Kidney epithelial cell (primary cell): Measurements from ENCODE around the gene SLC12A4. TPM values are rescaled to one million over a fixed set of nuclear protein-coding genes. Genes with fewer than 3 reads are reported as not detected.

Experiments
- DNase-seq: peaks from one replicate; pipeline ENCODE4 v3.0.0-alpha.2; 2010; ENCODE audit warnings: low read depth
- H3K27me3 ChIP-seq: 2 replicates; pipeline ENCODE4 v1.6.0; 2011; ENCODE audit warnings: low read length; ENCODE audit not compliant: control insufficient read depth, insufficient read depth
- H3K36me3 ChIP-seq: 2 replicates; pipeline ENCODE4 v1.5.1; 2011; ENCODE audit warnings: low read length; ENCODE audit not compliant: control insufficient read depth, insufficient read depth
- H3K4me3 ChIP-seq: 2 replicates; pipeline ENCODE4 v1.5.1; 2011; ENCODE audit warnings: low read depth, mild to moderate bottlenecking, control low read depth, low read length
- total RNA-seq: library from RNA; depleted of rRNA; stranded (reverse); fragments of >200 nt; gene quantifications from 2 replicates; pipeline ENCODE4 v1.2.3, GENCODE V29; 2015
- TF ChIP-seq, protein P1 (sequence below): IDR thresholded peaks from 2 replicates; pipeline ENCODE4 v1.5.1; 2011; ENCODE audit warnings: mild to moderate bottlenecking, moderate library complexity, low read length, control low read depth, inconsistent platforms; ENCODE audit not compliant: insufficient read depth, poor library complexity, severe bottlenecking

SLC12A4 gene
- total RNA-seq, 1 donor from 2014 or later = 36.6 TPM

GRCh38 chr16:67928561-67929364, 39.7 kb downstream of the SLC12A4 start:
- H3K27me3 ChIP-seq = no peaks in the 10 kb centered on the region
- DNase-seq = no peak
- TF ChIP-seq, protein P1, sequence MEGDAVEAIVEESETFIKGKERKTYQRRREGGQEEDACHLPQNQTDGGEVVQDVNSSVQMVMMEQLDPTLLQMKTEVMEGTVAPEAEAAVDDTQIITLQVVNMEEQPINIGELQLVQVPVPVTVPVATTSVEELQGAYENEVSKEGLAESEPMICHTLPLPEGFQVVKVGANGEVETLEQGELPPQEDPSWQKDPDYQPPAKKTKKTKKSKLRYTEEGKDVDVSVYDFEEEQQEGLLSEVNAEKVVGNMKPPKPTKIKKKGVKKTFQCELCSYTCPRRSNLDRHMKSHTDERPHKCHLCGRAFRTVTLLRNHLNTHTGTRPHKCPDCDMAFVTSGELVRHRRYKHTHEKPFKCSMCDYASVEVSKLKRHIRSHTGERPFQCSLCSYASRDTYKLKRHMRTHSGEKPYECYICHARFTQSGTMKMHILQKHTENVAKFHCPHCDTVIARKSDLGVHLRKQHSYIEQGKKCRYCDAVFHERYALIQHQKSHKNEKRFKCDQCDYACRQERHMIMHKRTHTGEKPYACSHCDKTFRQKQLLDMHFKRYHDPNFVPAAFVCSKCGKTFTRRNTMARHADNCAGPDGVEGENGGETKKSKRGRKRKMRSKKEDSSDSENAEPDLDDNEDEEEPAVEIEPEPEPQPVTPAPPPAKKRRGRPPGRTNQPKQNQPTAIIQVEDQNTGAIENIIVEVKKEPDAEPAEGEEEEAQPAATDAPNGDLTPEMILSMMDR = peak; percentile 95
- H3K36me3 ChIP-seq = peaks cover 2% of the 10 kb centered on the region
- no peak overlapping the region for H3K4me3 ChIP-seq

GRCh38 chr16:67928147-67928546, 40.3 kb downstream of the SLC12A4 start:
- Histone ChIP-seq H3K36me3 (peaks cover 2% of the 10 kb centered on the region), H3K4me3 (no peak overlapping the region), H3K27me3 (no peaks in the 10 kb centered on the region)
- DNase-seq = no peak
- TF ChIP-seq, protein P1 = no peak

DNA sequence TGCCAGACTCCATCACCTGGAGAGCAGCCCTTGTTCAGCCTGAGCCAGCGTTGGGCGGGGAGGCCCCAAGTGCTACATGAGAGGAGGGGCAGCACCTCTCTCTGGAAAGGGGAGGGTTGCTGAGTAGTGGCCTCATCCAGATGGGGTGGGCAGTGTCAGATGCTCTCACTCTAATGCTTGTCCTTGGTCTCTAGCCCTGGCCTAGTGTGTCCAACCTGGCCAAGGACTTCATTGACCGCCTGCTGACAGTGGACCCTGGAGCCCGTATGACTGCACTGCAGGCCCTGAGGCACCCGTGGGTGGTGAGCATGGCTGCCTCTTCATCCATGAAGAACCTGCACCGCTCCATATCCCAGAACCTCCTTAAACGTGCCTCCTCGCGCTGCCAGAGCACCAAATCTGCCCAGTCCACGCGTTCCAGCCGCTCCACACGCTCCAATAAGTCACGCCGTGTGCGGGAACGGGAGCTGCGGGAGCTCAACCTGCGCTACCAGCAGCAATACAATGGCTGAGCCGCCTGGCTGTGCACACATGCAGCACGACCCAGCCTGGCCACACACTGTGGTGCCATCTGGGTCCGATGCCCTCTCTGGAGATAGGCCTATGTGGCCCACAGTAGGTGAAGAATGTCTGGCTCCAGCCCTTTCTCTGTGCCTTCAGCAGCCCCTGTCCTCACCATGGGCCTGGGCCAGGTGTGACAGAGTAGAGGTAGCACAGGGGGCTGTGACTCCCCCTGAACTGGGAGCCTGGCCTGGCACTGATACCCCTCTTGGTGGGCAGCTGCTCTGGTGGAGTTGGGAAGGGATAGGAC, 41.1 kb downstream of the SLC12A4 start:
- Histone ChIP-seq H3K27me3 (no peaks in the 10 kb centered on the region), H3K36me3 (peaks cover 2% of the 10 kb centered on the region), H3K4me3 (no peak overlapping the region)
- TF ChIP-seq, protein P1 = no peak
- DNase-seq = no peak

GRCh38 chr16:67926181-67926750, 42.2 kb downstream of the SLC12A4 start:
- DNase-seq = no peak

DNA sequence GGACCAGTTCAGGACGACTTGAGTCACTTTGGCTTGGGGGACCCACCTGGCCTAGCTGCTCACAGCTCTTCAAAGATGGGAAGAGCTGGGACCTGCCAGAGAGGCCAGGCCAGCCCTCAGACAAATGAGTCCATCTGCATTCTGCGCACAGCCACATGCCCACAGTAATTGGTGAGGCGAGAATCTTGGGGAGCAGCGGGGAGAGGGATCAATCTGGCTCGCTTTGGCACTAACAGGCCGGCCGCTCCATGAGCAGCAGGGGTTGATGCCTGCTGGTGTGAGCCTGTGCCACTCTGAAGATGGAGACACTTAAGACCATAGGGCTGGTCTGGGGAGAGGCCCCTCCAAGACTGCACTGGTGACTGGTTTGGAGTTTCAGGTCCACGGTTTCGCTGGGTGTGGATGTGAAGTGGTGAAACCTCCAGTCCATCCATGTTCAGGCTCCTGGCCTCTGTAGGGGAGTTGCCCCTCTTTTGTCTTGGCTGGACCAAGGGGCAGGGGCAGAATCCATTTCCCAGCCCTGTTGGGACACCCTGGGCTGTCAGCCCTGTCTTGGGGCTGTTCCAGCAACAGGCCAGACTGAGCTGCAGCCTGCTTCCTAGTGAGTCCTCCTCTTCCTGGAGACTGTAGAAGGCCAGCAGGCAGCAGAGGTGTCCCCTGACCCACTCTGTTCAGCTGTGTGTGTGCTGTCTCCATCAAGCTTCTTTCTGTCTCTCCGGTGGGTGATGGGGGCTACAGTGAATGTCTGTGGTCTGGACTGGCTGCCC, 44.1 kb downstream of the SLC12A4 start:
- Histone ChIP-seq H3K36me3 (no peaks in the 10 kb centered on the region), H3K27me3 (no peaks in the 10 kb centered on the region), H3K4me3 (no peak overlapping the region)
- no peak for DNase-seq
- TF ChIP-seq, protein P1 = no peak

More at GRCh38 chr16:67926181-67926750, 42.2 kb downstream of the SLC12A4 start:
- Histone ChIP-seq H3K27me3 (no peaks in the 10 kb centered on the region), H3K4me3 (no peak overlapping the region), H3K36me3 (peaks cover 2% of the 10 kb centered on the region)
- TF ChIP-seq, protein P1 = no peak
